Gastrocnemius medialis (tissue), 4 donors: ENCODE measurements around the gene COL21A1. TPM values are rescaled to one million over a fixed set of nuclear protein-coding genes. Genes with fewer than 3 reads are reported as not detected.

Experiments used
- ATAC-seq, 2 donors: fragments of 150-250 bp; one replicate each; pipeline ENCODE4 v1.9.1; 2016
- DNase-seq, 2 donors: peaks; one replicate each; pipeline ENCODE4 v3.0.0-alpha.2; 2019
- H3K27ac ChIP-seq, 4 donors: fragments of 200-600 bp; sonication (generic); 1 replicate in 1 of 4; 2 replicates in 3 of 4; pipeline ENCODE4 v1.5.1; 2016 to 2018; ENCODE audit warnings: mild to moderate bottlenecking in 2 of 4, moderate library complexity in 1 of 4
- H3K27me3 ChIP-seq, 3 donors: fragments of 200-600 bp; sonication (generic) in 2 of 3; 1 replicate in 1 of 3; 2 replicates in 2 of 3; pipeline versions ENCODE4 v1.5.1 to v1.6.0; 2016 to 2019; ENCODE audit warnings: mild to moderate bottlenecking in 1 of 3, moderate library complexity in 1 of 3
- H3K36me3 ChIP-seq, 2 donors: fragments of 200-600 bp; sonication (generic) in 1 of 2; one replicate each; pipeline ENCODE4 v1.5.1; 2017 to 2018
- H3K4me1 ChIP-seq, 2 donors: fragments of 200-600 bp; sonication (generic) in 1 of 2; one replicate each; pipeline ENCODE4 v1.5.1; 2016 to 2017; ENCODE audit warnings: mild to moderate bottlenecking in 2 of 2
- H3K4me3 ChIP-seq, 4 donors: fragments of 200-600 bp; sonication (generic) in 3 of 4; 1 replicate in 1 of 4; 2 replicates in 3 of 4; pipeline ENCODE4 v1.5.1; 2016 to 2019; ENCODE audit warnings: mild to moderate bottlenecking in 2 of 4
- H3K9me3 ChIP-seq, 3 donors: fragments of 200-600 bp; sonication (generic) in 2 of 3; 1 replicate in 1 of 3; 2 replicates in 2 of 3; pipeline ENCODE4 v1.5.1; 2016 to 2019
- POLR2A ChIP-seq, 2 donors: fragments of 450-650 bp; IDR thresholded peaks; one replicate each; pipeline ENCODE4 v1.6.1; 2017; ENCODE audit warnings: antibody characterized with exemption in 2 of 2, mild to moderate bottlenecking in 2 of 2, moderate library complexity in 2 of 2
- in situ Hi-C, 4 donors: fragments of 200-750 bp; cut with MboI; loops; one replicate each; pipeline versions ENCODE4 v1.15.0 to v1.8.0; 2017; ENCODE audit warnings: low sequenced_read_pairs in 4 of 4
- intact Hi-C: fragments of 100-400 bp; cut with DNase I; formaldehyde crosslinking; loops from one replicate; pipeline ENCODE4 v1.15.1; 2023; ENCODE audit warnings: low total_unique reads
- total RNA-seq, 4 donors: library from RNA; depleted of rRNA; stranded (reverse); fragments of >200 nt; gene quantifications; one replicate each; pipeline versions ENCODE4 v1.1.0 to v1.2.3, GENCODE V29; 2016
- TF ChIP-seq, protein P1 (sequence below), 5 experiments: fragments of 450-650 bp in 3 of 5; fragments of 200-600 bp in 2 of 5; sonication (generic) in 2 of 5; IDR thresholded peaks in 4 of 5; conservative IDR thresholded peaks in 1 of 5; 1 replicate in 4 of 5; 2 replicates in 1 of 5; pipeline ENCODE4 v1.5.1; 2016 to 2019; ENCODE audit warnings: antibody characterized with exemption in 5 of 5, mild to moderate bottlenecking in 3 of 5, moderate library complexity in 3 of 5

Gene COL21A1
- total RNA-seq, 4 donors from 2014 or later, result 0.19 to 1.1 (median 0.61) TPM

DNA sequence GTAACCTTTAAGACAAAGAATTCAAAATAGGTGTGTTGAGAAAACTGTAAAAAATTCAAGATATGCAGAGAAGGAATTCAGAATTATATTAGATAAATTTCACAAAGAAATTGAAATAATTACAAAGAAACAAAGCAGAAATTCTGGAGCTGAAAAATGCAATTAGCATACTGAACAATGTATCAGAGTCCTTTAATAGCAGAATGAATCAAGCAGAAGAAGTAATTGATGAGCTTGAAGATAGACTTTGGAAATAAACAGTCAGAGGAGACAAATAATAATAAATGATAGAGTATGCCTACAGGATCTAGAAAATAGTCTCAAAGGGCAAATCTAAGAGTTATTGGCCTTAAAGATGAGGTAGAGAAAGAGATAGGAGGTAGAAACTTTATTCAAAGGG is 131.7 kb downstream of the COL21A1 start:
- in situ Hi-C loops, result no loop called here
- TF ChIP-seq, protein P1, sequence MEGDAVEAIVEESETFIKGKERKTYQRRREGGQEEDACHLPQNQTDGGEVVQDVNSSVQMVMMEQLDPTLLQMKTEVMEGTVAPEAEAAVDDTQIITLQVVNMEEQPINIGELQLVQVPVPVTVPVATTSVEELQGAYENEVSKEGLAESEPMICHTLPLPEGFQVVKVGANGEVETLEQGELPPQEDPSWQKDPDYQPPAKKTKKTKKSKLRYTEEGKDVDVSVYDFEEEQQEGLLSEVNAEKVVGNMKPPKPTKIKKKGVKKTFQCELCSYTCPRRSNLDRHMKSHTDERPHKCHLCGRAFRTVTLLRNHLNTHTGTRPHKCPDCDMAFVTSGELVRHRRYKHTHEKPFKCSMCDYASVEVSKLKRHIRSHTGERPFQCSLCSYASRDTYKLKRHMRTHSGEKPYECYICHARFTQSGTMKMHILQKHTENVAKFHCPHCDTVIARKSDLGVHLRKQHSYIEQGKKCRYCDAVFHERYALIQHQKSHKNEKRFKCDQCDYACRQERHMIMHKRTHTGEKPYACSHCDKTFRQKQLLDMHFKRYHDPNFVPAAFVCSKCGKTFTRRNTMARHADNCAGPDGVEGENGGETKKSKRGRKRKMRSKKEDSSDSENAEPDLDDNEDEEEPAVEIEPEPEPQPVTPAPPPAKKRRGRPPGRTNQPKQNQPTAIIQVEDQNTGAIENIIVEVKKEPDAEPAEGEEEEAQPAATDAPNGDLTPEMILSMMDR (IDR thresholded peaks at IDR 0.05 in 4 of 5, conservative IDR thresholded peaks at IDR 0.05 in 1 of 5), result no peak
- no peak for TF ChIP-seq POLR2A (IDR thresholded peaks at IDR 0.05)
- Histone ChIP-seq H3K27ac (no peak overlapping the region), H3K4me3 (no peak overlapping the region), H3K9me3 (no peaks in the 10 kb centered on the region), H3K27me3 (no peaks in the 10 kb centered on the region), H3K36me3 (no peaks in the 10 kb centered on the region), H3K4me1 (no peaks in the 10 kb centered on the region)
- ATAC-seq, result no peak
- intact Hi-C loops, result no loop called here
- DNase-seq, result no peak

DNA sequence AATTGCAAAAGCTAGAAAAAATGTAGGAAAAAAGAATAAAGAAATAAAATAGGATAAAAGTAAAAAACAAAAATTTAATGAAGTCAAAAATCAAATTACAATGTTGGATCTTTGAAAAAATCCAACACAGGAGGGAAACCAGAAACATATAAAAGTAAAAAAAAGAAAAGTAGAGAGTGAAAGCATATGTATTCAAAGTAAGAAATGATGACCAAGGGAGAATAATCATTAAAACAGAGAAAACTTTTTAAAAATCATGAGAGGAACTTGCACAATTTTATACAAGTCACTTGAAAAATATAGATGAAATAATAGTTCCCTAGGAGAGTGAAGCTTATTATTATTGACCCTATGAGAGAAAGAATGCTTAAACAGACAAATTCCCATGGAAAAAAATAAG is 138.2 kb downstream of the COL21A1 start:
- no peaks in the 10 kb centered on the region for H3K9me3 ChIP-seq
- ATAC-seq (no peak), DNase-seq (no peak)
- H3K27ac ChIP-seq, result no peak overlapping the region
- H3K36me3 ChIP-seq, result no peaks in the 10 kb centered on the region
- intact Hi-C loops (no loop called here), in situ Hi-C loops (no loop called here)
- H3K4me3 ChIP-seq, result no peak overlapping the region
- no peaks in the 10 kb centered on the region for H3K27me3 ChIP-seq
- TF ChIP-seq POLR2A (IDR thresholded peaks at IDR 0.05), result no peak
- TF ChIP-seq, protein P1 (IDR thresholded peaks at IDR 0.05 in 4 of 5, conservative IDR thresholded peaks at IDR 0.05 in 1 of 5), result no peak
- H3K4me1 ChIP-seq, result no peaks in the 10 kb centered on the region

DNA sequence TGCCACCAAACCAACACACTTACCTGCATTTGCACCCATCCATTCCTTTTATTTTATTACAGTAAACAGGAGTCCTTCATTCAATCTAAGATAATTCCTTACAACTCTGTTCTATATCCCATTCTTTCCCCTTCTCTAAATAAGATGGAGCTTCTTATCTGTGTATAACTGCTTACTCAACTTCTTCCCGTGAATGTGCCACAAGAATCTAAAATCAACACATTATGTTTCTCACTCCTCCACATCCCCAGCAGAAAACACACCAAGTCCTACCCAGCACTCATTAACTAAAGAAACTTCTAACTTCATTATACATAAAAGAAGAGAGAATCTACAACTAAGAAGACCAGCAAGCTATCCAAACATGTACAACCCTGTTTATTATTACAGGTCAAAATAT is 141.1 kb downstream of the COL21A1 start:
- DNase-seq, result no peak
- intact Hi-C loops, result no loop called here
- H3K27me3 ChIP-seq, result no peaks in the 10 kb centered on the region
- H3K36me3 ChIP-seq, result no peaks in the 10 kb centered on the region
- no peaks in the 10 kb centered on the region for H3K9me3 ChIP-seq
- ATAC-seq, result no peak
- TF ChIP-seq POLR2A (IDR thresholded peaks at IDR 0.05), result no peak
- TF ChIP-seq, protein P1 (IDR thresholded peaks at IDR 0.05 in 4 of 5, conservative IDR thresholded peaks at IDR 0.05 in 1 of 5), result no peak
- no peak overlapping the region for H3K27ac ChIP-seq
- H3K4me1 ChIP-seq, result no peaks in the 10 kb centered on the region
- no peak overlapping the region for H3K4me3 ChIP-seq
- in situ Hi-C loops, result no loop called here

DNA sequence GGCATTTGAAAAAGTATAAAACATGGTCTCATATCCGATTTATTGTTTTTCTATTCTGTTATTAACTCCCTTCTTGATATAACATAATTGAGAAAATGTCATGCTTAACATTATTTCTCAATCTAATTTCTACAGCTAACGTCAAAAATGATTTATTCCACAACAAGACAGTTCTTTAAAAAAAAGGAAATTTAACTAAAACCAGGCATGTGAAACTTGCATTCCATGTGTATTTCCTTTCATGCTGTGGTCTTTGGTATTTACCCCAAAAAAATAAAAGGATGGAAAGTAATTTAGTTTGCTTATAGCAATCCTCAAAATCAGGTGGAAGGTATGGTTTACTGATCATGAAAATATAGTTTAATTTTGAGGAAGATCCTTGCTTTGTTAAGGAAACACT is 142.8 kb downstream of the COL21A1 start:
- Histone ChIP-seq H3K36me3 (no peaks in the 10 kb centered on the region), H3K27ac (no peak overlapping the region), H3K4me1 (no peaks in the 10 kb centered on the region), H3K4me3 (no peak overlapping the region), H3K27me3 (no peaks in the 10 kb centered on the region), H3K9me3 (no peaks in the 10 kb centered on the region)
- DNase-seq, result no peak
- TF ChIP-seq POLR2A (IDR thresholded peaks at IDR 0.05), result no peak
- TF ChIP-seq, protein P1 (IDR thresholded peaks at IDR 0.05 in 4 of 5, conservative IDR thresholded peaks at IDR 0.05 in 1 of 5), result no peak
- no peak for ATAC-seq
- in situ Hi-C loops (no loop called here), intact Hi-C loops (no loop called here)

DNA sequence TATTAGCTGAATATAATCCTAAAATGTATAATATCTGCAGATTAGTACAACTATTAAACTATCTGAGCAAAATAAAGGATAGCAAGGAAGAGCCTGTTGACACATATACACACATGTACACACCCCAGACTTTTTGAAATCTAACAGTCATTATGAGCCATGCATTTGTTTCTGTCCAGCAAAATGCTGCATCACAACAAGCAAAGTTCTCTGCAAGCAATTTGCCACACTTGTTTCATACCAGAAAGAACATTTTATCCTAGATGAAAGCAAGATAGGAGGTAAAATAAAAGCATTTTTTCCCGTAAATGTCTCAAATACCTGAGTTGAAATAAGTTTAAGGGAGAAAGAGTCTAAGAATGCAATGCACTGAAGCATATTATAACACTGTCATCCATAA is 145.2 kb downstream of the COL21A1 start:
- intact Hi-C loops, result no loop called here

More for the DNA sequence above, 145.2 kb downstream of the COL21A1 start:
- no peaks in the 10 kb centered on the region for H3K4me1 ChIP-seq
- no peak overlapping the region for H3K4me3 ChIP-seq
- no peak overlapping the region for H3K27ac ChIP-seq
- DNase-seq (no peak), ATAC-seq (no peak)
- no peaks in the 10 kb centered on the region for H3K9me3 ChIP-seq
- no peaks in the 10 kb centered on the region for H3K27me3 ChIP-seq
- TF ChIP-seq, protein P1 (IDR thresholded peaks at IDR 0.05 in 4 of 5, conservative IDR thresholded peaks at IDR 0.05 in 1 of 5), result no peak
- no peak for TF ChIP-seq POLR2A (IDR thresholded peaks at IDR 0.05)
- no peaks in the 10 kb centered on the region for H3K36me3 ChIP-seq
- in situ Hi-C loops, result no loop called here
